Measurements from ENCODE around the gene PMEPA1.

GRCh38 chr20:57647006-57647932 is 62.5 kb downstream of the PMEPA1 start:
- no peak for TF ChIP-seq CTCF (IDR thresholded peaks at IDR 0.05; ENCODE audit: low read depth, low read length)
- TF ChIP-seq EZH2phosphoT487 (IDR thresholded peaks at IDR 0.05; ENCODE audit: low read depth), result no peak

Measured in OCI-LY3 (cell line).